ENCODE results near the gene LGMN. TPM values are rescaled to one million over a fixed set of nuclear protein-coding genes. Genes with fewer than 3 reads are reported as not detected.

Gene LGMN
- total and polyA plus RNA-seq, 12 donors, result 82.2 to 211 (median 103) TPM

DNA sequence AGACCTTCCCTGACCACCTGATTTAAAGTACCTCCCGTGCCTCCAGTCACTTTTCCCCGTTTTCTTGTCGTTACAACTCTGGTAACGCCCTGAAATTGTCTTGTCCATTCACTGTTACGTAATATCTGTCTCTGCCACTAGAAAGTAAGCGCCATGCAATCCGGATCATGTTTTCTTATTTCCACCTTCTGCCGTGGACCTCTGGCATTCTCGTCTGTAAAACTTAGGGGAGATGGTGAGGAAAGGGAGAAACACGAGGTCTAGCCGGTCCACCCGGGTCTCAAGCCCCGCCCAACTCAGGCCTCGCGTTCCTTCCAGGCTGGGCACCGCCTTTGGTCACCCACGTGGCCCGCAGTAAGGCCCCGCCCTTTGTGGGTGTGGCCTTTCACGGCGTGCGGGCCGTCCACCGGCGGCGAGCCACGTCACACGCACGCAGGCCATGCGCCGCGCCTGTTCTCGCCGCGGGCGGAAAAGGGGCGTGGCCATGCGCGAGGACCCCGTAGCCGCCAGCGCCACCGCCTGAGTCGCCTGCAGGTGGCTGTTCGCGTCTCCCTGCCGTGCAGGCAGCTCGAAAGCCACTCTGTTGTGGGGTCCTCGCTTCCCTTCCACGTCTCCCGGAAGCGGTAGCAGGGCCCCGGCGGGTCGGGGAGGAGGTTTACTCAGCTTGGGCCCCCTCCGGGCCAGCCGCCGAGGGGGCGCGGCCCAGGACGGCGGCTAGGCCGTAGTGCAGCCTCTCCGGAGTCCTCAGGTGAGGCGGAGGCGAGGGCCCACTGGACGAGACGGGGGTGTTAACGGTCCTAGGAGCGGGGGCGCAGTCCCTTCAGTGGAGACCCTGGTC lies 45.5 kb upstream of the LGMN start, which contains the start of gene GOLGA5:
TSS of gene GOLGA5 (plus strand) at position 597 of the 838 bp plus-strand sequence. CDS start 3,133 bp downstream, outside the sequence.
- peaks cover 4 to 28% (median 25%) of the 10 kb centered on the region in 9 donors for H3K4me1 ChIP-seq
- DNase-seq (peak; percentile 96 to 98), ATAC-seq (peak; percentile 98 to 100 (median 99))
- intact Hi-C loops (cut with DNase I), result loop anchor here in 2 of 10 donors (5.0 kb wide), 1 partner anchor 47 kb away; the partner anchor contains the start of gene LGMN (in 2 of the 2)
- peak within 1 kb of the TSS; percentile 49 to 99 (median 86) for H3K4me3 ChIP-seq
- TF ChIP-seq, protein P1, sequence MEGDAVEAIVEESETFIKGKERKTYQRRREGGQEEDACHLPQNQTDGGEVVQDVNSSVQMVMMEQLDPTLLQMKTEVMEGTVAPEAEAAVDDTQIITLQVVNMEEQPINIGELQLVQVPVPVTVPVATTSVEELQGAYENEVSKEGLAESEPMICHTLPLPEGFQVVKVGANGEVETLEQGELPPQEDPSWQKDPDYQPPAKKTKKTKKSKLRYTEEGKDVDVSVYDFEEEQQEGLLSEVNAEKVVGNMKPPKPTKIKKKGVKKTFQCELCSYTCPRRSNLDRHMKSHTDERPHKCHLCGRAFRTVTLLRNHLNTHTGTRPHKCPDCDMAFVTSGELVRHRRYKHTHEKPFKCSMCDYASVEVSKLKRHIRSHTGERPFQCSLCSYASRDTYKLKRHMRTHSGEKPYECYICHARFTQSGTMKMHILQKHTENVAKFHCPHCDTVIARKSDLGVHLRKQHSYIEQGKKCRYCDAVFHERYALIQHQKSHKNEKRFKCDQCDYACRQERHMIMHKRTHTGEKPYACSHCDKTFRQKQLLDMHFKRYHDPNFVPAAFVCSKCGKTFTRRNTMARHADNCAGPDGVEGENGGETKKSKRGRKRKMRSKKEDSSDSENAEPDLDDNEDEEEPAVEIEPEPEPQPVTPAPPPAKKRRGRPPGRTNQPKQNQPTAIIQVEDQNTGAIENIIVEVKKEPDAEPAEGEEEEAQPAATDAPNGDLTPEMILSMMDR (IDR thresholded peaks at IDR 0.05), result peak in 2 of 9 donors; percentile 15 to 20
- no peaks in the 10 kb centered on the region for H3K27me3 ChIP-seq
- H3K27ac ChIP-seq, result peak within 1 kb of the TSS; percentile 64 to 97 (median 88)
- 1% methylated on average over 71 of the region's 71 CpGs for WGBS, 2 donors
- H3K36me3 ChIP-seq, result peaks cover 0 to 20% (median 7%) of the 10 kb centered on the region in 9 donors
- peaks cover 0 to 20% (median 12%) of the 10 kb centered on the region in 11 donors for H3K9me3 ChIP-seq

DNA sequence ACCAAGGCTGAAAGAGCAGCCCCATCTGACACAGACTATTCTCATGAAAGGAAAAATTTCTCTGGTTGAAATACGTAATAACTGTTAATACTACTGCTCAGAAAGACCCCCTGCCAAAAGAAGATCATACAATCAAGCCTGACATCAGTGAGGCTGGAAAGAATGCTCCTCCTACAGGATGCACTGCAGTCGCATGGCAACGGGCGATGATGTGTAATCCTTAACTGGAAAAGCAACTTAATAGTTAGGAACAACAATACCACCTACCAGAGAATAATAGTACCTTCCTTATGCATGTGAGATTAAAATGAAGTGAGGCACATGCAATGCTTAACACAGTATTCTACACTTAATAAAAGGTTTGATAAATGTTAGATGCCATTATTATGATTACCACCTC lies 44.5 kb upstream of the LGMN start:
- intact Hi-C loops (cut with DNase I), result loop anchor here in 2 of 10 donors (5.0 kb wide), 1 partner anchor 46 kb away; the partner anchor contains the start of gene LGMN (in 2 of the 2)
- ATAC-seq, result no peak
- peaks cover 0 to 9% (median 0%) of the 10 kb centered on the region in 9 donors for H3K36me3 ChIP-seq
- TF ChIP-seq, protein P1 (IDR thresholded peaks at IDR 0.05), result no peak
- peaks cover 0 to 29% (median 15%) of the 10 kb centered on the region in 11 donors for H3K9me3 ChIP-seq
- peaks cover 4 to 28% (median 25%) of the 10 kb centered on the region in 9 donors for H3K4me1 ChIP-seq
- peak overlapping the region in 5 of 10 donors; percentile 88 to 97 (median 95) for H3K27ac ChIP-seq
- H3K4me3 ChIP-seq, result no peak overlapping the region
- DNase-seq, result no peak
- WGBS, 2 donors, result 53 to 55% methylated on average over 4 of the region's 4 CpGs
- no peaks in the 10 kb centered on the region for H3K27me3 ChIP-seq

DNA sequence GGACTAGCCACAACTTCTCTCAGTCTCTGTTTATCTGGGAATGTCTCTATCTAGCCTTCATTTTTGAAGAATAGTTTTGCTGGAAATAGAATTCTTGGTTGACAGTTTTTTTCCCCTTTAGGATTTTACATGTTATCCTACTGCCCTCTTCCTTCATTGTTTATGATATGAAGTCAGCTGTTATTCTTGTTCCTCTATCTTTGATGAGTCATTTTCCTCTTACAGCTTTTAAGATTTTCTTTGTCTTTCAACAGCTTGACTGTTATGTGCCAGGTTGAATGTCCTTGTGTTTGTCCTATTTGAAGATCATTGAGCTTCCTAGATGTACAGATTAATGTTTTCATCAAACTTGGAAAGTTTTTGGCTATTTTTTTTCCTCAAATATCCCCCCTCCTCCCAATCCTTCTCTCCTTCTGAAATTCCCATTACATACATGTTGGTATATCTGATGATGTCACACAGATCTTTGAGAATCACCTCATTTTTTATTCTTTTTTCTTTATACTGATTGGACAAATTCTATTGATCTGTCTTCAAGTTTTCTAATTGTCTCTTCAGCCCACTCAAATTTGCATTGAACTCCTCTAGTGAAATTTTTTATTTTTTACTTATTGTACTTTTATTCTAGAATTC lies 41.1 kb upstream of the LGMN start:
- ATAC-seq (no peak), DNase-seq (no peak)
- Histone ChIP-seq H3K27me3 (no peaks in the 10 kb centered on the region), H3K9me3 (peaks cover 0 to 30% (median 15%) of the 10 kb centered on the region in 11 donors), H3K4me3 (no peak overlapping the region), H3K36me3 (no peaks in the 10 kb centered on the region), H3K27ac (no peak overlapping the region), H3K4me1 (peaks cover 0 to 27% (median 13%) of the 10 kb centered on the region in 9 donors)
- intact Hi-C loops (cut with DNase I), result loop anchor here in 3 of 10 donors (5.0 to 10.0 kb wide), 2 partner anchors 42 to 105 kb away; partner anchors contain the start of gene LGMN (in 2 of the 3)
- TF ChIP-seq, protein P1 (IDR thresholded peaks at IDR 0.05), result no peak

DNA sequence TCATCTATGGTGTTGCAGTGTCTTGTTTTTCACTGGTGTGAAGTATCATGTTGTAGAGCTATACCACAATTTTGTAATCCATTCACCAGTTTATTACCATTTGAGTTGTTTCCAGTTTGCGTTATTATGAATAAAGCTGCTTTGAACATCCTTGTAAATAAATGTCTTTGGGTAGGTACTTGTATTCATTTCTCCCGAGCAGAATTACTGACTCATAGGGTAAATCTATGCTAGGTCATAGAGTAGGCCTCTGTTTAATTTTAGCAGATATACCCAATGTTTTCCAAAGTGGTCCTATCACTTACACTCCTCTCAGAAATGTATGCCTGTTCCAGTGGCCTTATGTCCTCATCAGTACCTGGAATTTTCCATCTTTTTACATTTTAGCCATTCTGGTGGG lies 39.1 kb upstream of the LGMN start:
- WGBS, 2 donors, result 92 to 93% methylated on average over 2 of the region's 2 CpGs
- intact Hi-C loops (cut with DNase I), result loop anchor here in 1 of 10 donors (10.0 kb wide), 1 partner anchor 103 kb away; no protein-coding TSS in a partner anchor

More for the DNA sequence above, 39.1 kb upstream of the LGMN start:
- Histone ChIP-seq H3K36me3 (no peaks in the 10 kb centered on the region), H3K4me1 (peaks cover 0 to 32% (median 4%) of the 10 kb centered on the region in 9 donors), H3K9me3 (peaks cover 0 to 30% (median 15%) of the 10 kb centered on the region in 11 donors), H3K4me3 (no peak overlapping the region), H3K27me3 (no peaks in the 10 kb centered on the region), H3K27ac (no peak overlapping the region)
- TF ChIP-seq, protein P1 (IDR thresholded peaks at IDR 0.05), result no peak
- ATAC-seq, result no peak
- no peak for DNase-seq

Measured in heart right ventricle (tissue), 16 donors.